Gastrocnemius medialis (tissue), 4 donors: ENCODE results near the gene WRAP73. TPM values are rescaled to one million over a fixed set of nuclear protein-coding genes. Genes with fewer than 3 reads are reported as not detected.
A peak's percentile ranks its signal among the peaks of the same experiment; 100 is the strongest.
"Not testable (repeated sequence)": the region's sequence is repeated elsewhere in the genome, so short reads cannot be mapped to it uniquely, and the experiment has no call there.

ENCODE experiments used
- ATAC-seq, 2 donors: fragments of 150-250 bp; one replicate each; pipeline ENCODE4 v1.9.1; 2016
- DNase-seq, 2 donors: peaks; one replicate each; pipeline ENCODE4 v3.0.0-alpha.2; 2019
- H3K27ac ChIP-seq, 4 donors: fragments of 200-600 bp; sonication (generic); 1 replicate in 1 of 4; 2 replicates in 3 of 4; pipeline ENCODE4 v1.5.1; 2016 to 2018; ENCODE audit warnings: mild to moderate bottlenecking in 2 of 4, moderate library complexity in 1 of 4
- H3K27me3 ChIP-seq, 3 donors: fragments of 200-600 bp; sonication (generic) in 2 of 3; 1 replicate in 1 of 3; 2 replicates in 2 of 3; pipeline versions ENCODE4 v1.5.1 to v1.6.0; 2016 to 2019; ENCODE audit warnings: mild to moderate bottlenecking in 1 of 3, moderate library complexity in 1 of 3
- H3K36me3 ChIP-seq, 2 donors: fragments of 200-600 bp; sonication (generic) in 1 of 2; one replicate each; pipeline ENCODE4 v1.5.1; 2017 to 2018
- H3K4me1 ChIP-seq, 2 donors: fragments of 200-600 bp; sonication (generic) in 1 of 2; one replicate each; pipeline ENCODE4 v1.5.1; 2016 to 2017; ENCODE audit warnings: mild to moderate bottlenecking in 2 of 2
- H3K4me3 ChIP-seq, 4 donors: fragments of 200-600 bp; sonication (generic) in 3 of 4; 1 replicate in 1 of 4; 2 replicates in 3 of 4; pipeline ENCODE4 v1.5.1; 2016 to 2019; ENCODE audit warnings: mild to moderate bottlenecking in 2 of 4
- H3K9me3 ChIP-seq, 3 donors: fragments of 200-600 bp; sonication (generic) in 2 of 3; 1 replicate in 1 of 3; 2 replicates in 2 of 3; pipeline ENCODE4 v1.5.1; 2016 to 2019
- CTCF ChIP-seq, 5 experiments: fragments of 450-650 bp in 3 of 5; fragments of 200-600 bp in 2 of 5; sonication (generic) in 2 of 5; IDR thresholded peaks in 4 of 5; conservative IDR thresholded peaks in 1 of 5; 1 replicate in 4 of 5; 2 replicates in 1 of 5; pipeline ENCODE4 v1.5.1; 2016 to 2019; ENCODE audit warnings: antibody characterized with exemption in 5 of 5, mild to moderate bottlenecking in 3 of 5, moderate library complexity in 3 of 5
- POLR2A ChIP-seq, 2 donors: fragments of 450-650 bp; IDR thresholded peaks; one replicate each; pipeline ENCODE4 v1.6.1; 2017; ENCODE audit warnings: antibody characterized with exemption in 2 of 2, mild to moderate bottlenecking in 2 of 2, moderate library complexity in 2 of 2
- in situ Hi-C, 4 donors: fragments of 200-750 bp; cut with MboI; loops; one replicate each; pipeline versions ENCODE4 v1.15.0 to v1.8.0; 2017; ENCODE audit warnings: low sequenced_read_pairs in 4 of 4
- intact Hi-C: fragments of 100-400 bp; cut with DNase I; formaldehyde crosslinking; loops from one replicate; pipeline ENCODE4 v1.15.1; 2023; ENCODE audit warnings: low total_unique reads
- total RNA-seq, 4 donors: library from RNA; depleted of rRNA; stranded (reverse); fragments of >200 nt; gene quantifications; one replicate each; pipeline versions ENCODE4 v1.1.0 to v1.2.3, GENCODE V29; 2016

WRAP73 gene
- total RNA-seq, 4 donors from 2014 or later: 12.7 to 16.1 (median 14.2) TPM

GRCh38 chr1:3624200-3625136 is 25.4 kb downstream of the WRAP73 start, which contains the start of gene TPRG1L:
TSS of gene TPRG1L (plus strand) at chr1:3625015. CDS start at chr1:3625073, 58 bp downstream.
- in situ Hi-C loops: loop anchor here (5.0 to 10.0 kb wide), 2 partner anchors 137 to 140 kb away; no protein-coding TSS in a partner anchor
- Histone ChIP-seq H3K4me1 (peaks cover 21 to 23% of the 10 kb centered on the region in 2 donors), H3K36me3 (peaks cover 0 to 25% of the 10 kb centered on the region in 2 donors), H3K27ac (peak within 1 kb of the TSS; percentile 59 to 91 (median 83)), H3K9me3 (no peaks in the 10 kb centered on the region), H3K4me3 (peak within 1 kb of the TSS; percentile 91 to 100 (median 96)), H3K27me3 (no peaks in the 10 kb centered on the region)
- TF ChIP-seq POLR2A (IDR thresholded peaks at IDR 0.05) (peak; percentile 49 to 67), CTCF (IDR thresholded peaks at IDR 0.05 in 4 of 5, conservative IDR thresholded peaks at IDR 0.05 in 1 of 5) (no peak)
- intact Hi-C loops: loop anchor here (1.0 to 10.0 kb wide), 3 partner anchors 26 to 280 kb away; partner anchors contain the start of genes ARHGEF16, C1orf174 and WRAP73
- DNase-seq (peak; percentile 96 to 97), ATAC-seq (peak; percentile 97 to 98)

GRCh38 chr1:3623441-3624199 is 26.3 kb downstream of the WRAP73 start:
- no peaks in the 10 kb centered on the region for H3K9me3 ChIP-seq
- ATAC-seq: no peak
- peak overlapping the region; percentile 91 to 100 (median 96) for H3K4me3 ChIP-seq
- TF ChIP-seq POLR2A (IDR thresholded peaks at IDR 0.05) (no peak), CTCF (IDR thresholded peaks at IDR 0.05 in 4 of 5, conservative IDR thresholded peaks at IDR 0.05 in 1 of 5) (no peak)
- H3K27me3 ChIP-seq: no peaks in the 10 kb centered on the region
- DNase-seq: no peak
- H3K36me3 ChIP-seq: peaks cover 0 to 16% of the 10 kb centered on the region in 2 donors
- in situ Hi-C loops (loop anchor here (5.0 to 10.0 kb wide), 2 partner anchors 136 to 139 kb away; no protein-coding TSS in a partner anchor), intact Hi-C loops (loop anchor here (1.0 to 10.0 kb wide), 3 partner anchors 27 to 281 kb away; partner anchors contain the start of genes ARHGEF16, C1orf174 and WRAP73)
- peaks cover 21 to 23% of the 10 kb centered on the region in 2 donors for H3K4me1 ChIP-seq
- peak overlapping the region; percentile 40 to 91 (median 83) for H3K27ac ChIP-seq

GRCh38 chr1:3622102-3622501 is 27.8 kb downstream of the WRAP73 start:
- intact Hi-C loops (loop anchor here (10.0 kb wide), 1 partner anchor 283 kb away; the partner anchor contains the start of gene C1orf174), in situ Hi-C loops (loop anchor here (5.0 to 10.0 kb wide), 2 partner anchors 135 to 137 kb away; no protein-coding TSS in a partner anchor)
- H3K27ac ChIP-seq, H3K27me3 ChIP-seq, H3K36me3 ChIP-seq, H3K9me3 ChIP-seq, ATAC-seq, DNase-seq, H3K4me3 ChIP-seq: not testable (repeated sequence)
- H3K4me1 ChIP-seq: peaks cover 21 to 23% of the 10 kb centered on the region in 2 donors

GRCh38 chr1:3621151-3621671 is 28.7 kb downstream of the WRAP73 start:
- in situ Hi-C loops: loop anchor here (5.0 to 10.0 kb wide), 2 partner anchors 134 to 136 kb away; no protein-coding TSS in a partner anchor
- H3K4me3 ChIP-seq, DNase-seq, H3K9me3 ChIP-seq, ATAC-seq, H3K27me3 ChIP-seq, H3K36me3 ChIP-seq, H3K27ac ChIP-seq: not testable (repeated sequence)
- peaks cover 21 to 23% of the 10 kb centered on the region in 2 donors for H3K4me1 ChIP-seq
- TF ChIP-seq CTCF (IDR thresholded peaks at IDR 0.05 in 4 of 5, conservative IDR thresholded peaks at IDR 0.05 in 1 of 5): peak; percentile 52 to 70 (median 62)
- intact Hi-C loops: loop anchor here (2.0 to 10.0 kb wide), 2 partner anchors 168 to 284 kb away; partner anchors contain the start of gene C1orf174
